NCI-H2029 treated with DMSO at 0.1 percent for 48 hours (cell line): ENCODE measurements around the gene RNF212.

ENCODE experiments used
- DNase-seq: peaks from one replicate; lab custom pipeline; 2025; lab: John Stamatoyannopoulos, UW

RNF212 gene

DNA sequence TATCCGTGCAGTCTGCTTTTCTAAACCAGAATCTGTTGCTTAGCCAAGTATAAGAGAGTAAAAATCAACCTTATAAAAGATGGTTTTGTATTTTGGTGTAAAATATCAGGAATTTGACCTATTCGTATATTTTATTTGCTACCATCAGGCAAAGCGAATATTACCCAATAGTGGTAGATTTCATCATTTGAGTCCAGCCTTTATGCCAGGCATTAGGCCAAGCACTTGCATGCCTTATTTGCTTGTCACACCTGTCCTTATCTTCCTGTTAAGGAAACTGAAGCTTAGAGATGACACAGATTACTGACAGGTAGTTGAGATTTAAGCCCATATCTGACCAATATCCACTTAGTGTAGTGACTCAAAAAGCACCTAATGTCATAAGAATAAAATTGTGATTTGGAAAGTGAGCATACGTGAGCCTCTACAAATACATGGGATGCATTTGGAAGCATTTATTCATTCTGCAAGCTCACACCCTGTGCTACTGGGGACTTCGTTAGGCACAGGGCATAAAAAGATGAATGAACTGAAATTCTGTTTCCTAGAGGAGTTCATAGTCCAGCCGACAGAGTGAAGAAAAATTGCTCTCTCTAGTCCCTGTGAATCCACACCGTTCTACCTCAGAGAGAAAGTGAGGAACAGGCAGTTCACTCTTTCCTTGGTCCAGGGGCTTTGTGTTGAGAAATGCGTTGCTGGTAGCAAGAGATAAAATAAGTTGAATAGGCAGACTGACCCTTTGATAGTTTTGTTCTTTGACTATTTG lies 2.3 kb upstream of the RNF212 start:
- DNase-seq = no peak

DNA sequence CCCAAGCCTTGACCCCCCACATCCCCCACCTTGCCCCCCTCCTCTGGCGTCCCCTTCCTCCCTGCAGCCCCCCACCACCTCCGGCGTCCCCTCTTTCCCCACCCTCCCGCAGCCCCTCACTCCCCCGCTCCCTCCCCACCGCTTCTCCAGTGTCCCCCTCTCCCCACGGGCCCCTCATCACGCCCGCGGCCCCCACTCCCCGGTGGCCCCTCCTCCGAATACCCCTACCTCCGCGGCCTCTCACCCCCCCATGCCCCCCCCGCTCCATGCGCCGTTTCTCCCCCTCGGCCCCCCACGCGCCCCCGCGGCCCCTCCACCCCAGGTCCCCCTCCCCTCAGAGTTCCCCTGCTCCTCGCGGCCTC lies 562 bp downstream of the RNF212 start:
- no peak for DNase-seq

DNA sequence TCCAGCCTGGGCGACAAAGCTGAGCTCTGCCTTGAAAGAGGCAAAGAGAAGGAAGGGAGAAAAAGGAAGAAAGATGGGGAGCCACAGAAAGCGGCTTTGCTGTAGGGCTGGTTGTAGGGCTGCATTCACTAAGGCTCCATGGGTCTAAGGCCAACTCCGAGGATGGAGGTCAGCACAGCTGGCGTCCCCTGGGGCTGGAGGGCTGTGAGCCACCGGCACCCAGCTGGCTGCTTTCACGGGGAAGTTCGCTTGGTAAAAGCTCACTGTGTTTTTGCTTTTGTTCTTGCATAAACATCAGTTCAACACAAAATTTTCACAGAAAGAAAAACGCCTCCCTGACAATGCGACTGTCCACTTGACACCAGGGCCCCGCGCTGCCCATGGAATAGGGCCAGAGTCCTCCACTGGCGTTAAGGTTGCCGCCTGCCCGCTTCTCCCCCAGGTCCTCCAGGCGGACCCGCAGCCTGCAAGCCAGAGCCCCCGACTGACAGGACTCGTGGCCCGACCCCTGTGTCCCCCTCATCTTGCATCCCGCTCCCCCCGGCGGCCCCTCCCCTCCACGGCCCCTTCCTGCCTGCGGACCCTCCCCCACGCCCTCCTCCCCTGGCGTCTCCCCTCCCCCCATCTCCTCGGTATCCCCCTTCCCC lies 1.1 kb downstream of the RNF212 start:
- no peak for DNase-seq

DNA sequence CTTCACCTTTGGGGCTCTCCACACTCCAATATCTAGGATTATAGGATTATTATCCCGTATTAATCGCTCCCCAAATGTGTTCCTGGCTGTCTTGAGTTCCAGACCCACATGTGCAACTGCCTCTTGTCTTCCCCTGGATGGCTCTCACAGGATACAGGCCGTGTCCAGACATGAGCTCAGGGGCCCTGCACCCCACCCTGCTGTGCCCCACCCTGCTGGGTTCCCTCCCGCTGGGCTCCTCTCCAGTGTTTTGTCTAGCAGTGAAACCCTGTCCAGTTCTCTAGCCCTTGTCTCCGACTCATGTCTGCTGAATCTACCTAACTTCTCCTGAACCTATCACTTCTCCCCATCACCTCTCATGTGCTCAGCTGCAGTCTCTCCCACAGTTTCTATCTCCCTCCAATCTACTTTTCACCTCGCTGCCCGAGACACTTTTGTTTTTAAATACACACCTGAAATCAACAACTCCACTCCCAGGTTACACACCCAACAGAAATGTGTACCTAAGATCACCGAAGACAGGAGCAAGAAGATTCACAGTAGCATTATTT lies 2.0 kb downstream of the RNF212 start:
- DNase-seq = no peak

DNA sequence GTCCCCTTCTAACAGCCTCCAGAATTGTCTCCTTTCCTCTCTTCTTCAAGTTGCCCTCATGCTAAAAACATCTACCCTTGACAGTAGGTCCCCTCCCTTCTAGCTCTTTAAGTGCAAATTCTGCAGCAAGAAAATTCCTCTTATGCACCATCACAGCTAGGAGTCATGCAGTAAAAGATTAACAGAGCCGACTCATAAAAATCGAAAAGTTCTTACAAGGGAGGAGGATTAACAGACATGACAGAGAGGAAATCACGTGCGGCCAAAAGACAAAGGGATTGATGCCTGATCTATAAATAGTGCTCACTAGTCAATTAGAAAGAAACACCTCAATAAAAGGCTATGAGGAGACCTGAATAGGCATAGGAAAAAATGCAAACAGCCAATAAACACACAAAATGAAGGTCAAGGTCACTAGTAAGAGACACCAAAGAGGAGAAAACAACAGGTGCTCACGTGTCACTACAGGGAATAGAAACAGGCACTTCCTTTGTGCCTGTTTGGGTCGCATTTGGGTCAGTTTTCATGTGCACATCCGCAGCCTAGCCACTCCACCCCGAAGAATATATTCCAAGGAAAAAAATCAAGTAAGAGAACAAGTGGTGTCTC lies 3.4 kb downstream of the RNF212 start:
- no peak for DNase-seq

DNA sequence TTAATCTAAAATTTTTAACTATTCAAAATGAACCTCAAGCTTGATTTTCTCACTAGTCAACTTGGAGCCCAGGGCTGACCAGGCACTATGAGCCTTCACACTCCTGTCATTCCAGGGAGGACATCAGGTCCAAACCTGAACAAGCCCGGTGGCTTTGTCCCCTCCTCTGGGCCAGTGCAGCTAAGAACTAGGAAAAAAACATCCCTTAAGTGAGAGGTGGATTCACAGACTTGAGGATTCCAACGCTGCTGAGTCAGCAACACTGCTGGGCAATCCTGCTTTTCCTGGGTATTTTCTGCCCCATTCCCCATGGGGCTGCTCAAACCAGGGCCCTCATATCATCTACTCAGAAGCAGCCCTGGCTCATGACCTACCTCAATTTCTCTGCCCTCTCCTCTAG lies 4.0 kb downstream of the RNF212 start:
- no peak for DNase-seq

DNA sequence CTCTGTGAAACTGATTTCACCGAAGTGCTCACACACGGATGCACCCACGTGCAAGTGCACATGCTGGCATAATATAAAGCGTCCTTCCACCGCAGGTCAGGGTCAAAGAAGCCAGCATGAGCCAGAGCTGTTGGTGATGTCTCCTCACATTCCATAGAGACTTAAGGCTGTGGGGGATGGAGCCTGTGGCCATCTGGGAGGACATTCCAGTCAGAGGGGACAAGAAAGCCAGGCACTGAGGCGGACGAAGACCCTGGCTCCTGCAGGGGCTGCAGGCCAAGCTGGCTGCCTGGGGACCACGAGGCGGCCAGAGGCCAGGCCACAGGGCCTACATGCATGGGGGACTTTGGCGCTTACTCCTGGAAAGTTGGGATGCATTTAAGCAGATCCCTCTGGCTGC lies 7.7 kb downstream of the RNF212 start:
- no peak for DNase-seq

DNA sequence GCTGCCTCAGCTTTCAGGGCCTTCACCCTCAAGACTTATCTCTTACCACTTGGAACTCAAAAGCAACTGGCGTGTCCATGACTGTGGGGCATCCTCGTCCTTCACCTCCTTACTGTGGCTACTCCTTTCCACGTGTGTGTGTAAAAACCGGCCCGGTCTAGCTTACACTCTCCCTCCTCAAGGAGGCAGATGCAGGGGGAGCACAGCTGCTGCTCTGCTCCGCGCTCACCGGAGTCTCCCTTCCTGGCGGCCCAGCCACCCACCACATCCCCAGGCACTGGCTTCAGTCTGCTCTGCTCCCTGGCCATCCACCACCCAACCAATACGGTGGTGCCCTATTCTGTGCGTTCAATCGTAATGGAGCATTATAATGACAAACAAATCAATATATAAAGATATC lies 8.3 kb downstream of the RNF212 start:
- DNase-seq = no peak

DNA sequence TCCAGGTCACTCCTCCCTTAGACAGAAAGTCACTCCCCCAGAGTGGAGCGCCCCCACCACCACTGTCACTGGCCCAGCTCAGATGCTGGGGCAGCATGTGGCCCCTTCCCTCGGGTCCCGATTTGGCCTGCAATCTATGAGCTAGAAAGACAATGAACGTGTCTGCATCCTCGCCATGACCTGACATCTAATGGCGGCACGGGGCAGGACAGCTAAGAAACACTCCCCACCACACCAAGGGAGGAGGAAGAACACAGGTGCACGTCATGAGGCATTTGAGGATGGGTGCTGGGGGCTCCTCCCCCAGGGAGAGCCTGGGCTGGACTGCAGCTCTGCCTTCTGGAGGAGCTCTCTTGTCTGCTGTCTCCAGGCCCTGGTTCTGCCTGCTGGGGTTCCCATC lies 8.7 kb downstream of the RNF212 start:
- DNase-seq = no peak

DNA sequence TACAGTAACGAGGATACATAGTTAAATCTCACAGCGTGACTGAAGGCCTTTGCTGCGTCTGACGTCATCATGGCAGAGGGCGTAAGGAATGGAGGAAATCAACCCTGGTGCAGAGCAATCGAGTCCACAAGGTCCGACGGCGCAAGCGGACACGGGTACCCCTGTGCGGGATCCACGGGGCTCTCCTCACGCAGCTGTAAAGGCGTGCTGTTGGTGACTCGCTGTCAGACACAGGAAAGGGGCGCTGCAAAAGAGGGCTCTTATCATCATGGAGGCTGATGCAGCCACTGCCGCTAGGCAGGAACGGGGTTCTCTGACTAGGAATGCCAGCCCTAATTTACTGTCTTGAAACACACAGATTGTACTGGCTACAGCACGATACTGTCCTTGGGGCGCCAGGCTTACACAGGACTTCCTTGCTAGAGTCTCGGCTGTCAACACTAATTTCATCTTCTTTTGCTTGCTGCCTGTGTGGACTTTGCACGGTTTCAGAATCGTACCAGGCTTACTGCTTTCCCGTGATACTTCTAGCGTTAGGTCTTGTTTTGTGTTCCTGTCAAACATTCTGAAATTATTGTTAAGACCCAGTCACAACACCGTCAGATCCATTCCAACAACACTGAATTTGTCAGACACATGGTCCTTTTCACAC lies 13.6 kb downstream of the RNF212 start:
- DNase-seq = no peak

DNA sequence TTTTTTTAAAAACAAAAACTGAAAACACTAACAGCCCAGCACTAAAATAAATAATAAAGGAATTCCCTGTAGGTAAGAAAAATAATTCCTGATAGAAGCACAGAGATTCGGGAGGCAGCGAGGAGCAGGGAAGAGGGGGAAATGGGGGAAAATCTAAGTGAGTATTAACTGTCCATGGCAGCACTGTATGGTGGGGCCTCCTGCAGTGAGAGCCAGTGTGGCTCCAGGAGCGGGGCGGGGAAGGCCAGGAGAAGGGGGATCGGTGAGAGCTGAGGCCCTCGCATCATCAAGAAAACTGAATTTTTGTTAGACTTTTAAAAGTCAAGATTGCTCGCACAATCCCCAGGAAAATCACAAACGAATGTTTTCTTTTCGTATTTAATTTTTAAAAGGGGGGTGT lies 14.1 kb downstream of the RNF212 start:
- no peak for DNase-seq

DNA sequence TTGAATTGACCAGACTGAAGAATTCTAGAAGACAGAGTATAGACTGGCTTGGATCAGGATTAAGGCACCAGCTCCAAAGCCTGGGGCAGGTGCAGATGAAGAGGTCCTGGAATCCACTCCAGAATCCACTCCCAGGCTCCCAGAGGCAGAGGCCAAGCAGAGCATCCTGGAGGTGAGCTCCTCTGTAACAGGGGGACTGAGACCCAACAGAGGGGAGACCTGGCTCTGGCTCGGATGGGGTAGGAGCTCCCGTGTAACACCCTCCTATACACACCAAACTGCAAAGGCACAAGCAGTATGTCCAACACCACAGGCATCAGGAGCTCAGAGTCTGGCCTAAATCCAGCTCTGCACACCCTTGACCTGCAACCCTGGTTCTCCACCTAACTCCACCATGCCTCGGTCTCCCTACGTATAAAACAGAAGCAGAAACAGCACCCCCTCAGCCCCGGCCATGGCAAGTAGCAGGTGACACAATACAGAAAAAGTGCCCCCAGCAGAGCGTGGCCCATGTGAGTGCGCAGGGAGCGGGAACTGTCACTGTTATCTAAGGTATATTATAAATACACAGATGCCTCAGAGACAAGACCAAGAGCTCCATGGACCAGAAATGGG lies 14.9 kb downstream of the RNF212 start:
- no peak for DNase-seq

DNA sequence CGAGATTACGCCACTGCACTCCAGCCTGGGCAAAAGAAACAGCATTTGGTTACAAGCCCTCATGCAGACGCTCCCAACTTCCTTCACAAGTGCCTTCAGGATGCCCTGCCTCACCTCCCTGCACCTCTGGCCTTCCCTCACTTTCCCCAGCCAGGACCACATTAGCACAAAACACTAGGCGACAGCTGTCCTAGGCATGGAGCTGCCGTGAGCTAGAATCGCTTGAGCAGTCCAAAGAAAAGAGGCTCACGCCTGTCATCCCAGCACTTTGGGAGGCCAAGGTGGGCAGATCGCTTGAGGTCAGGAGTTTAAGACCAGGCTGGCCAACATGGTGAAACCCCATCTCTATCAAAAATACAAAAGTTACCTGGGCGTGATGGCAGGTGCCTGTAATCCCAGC lies 15.8 kb downstream of the RNF212 start:
- no peak for DNase-seq

DNA sequence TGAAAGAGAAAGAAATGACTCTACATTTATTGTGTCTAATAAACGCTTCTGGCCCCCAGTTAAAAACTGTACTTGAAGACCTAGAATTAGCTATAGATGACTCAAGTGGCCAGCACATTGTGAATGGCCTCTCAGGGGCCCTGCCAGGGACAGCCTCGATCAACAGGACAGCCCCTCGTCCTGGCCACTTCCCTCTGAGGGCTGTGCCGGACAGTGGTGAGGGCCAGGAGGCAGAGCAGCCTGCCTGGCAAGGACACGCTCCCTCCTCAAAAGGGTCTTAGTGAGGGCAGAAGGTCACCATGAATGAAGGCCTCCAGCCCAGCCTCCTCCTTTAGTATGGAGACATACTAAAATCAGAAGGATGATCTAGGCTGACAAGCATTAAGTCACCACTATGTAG lies 16.5 kb downstream of the RNF212 start:
- DNase-seq = no peak

DNA sequence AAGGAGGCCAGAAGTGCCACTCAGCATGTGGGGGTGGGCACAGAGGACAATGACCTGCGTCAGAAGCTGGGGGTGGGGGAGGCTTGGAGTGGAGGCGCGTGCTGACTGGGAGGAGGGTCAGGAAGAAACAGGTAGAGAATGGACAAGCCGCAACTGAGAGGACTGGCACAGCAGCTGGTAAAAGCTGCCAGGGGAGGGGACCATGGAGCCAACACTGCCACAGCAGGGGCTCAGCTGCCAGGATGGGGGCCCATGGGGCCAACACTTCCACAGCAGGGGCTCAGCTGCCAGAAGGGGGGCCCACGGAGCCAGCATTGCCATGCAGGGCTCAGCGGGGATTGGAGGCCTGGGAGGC lies 19.1 kb downstream of the RNF212 start:
- no peak for DNase-seq

DNA sequence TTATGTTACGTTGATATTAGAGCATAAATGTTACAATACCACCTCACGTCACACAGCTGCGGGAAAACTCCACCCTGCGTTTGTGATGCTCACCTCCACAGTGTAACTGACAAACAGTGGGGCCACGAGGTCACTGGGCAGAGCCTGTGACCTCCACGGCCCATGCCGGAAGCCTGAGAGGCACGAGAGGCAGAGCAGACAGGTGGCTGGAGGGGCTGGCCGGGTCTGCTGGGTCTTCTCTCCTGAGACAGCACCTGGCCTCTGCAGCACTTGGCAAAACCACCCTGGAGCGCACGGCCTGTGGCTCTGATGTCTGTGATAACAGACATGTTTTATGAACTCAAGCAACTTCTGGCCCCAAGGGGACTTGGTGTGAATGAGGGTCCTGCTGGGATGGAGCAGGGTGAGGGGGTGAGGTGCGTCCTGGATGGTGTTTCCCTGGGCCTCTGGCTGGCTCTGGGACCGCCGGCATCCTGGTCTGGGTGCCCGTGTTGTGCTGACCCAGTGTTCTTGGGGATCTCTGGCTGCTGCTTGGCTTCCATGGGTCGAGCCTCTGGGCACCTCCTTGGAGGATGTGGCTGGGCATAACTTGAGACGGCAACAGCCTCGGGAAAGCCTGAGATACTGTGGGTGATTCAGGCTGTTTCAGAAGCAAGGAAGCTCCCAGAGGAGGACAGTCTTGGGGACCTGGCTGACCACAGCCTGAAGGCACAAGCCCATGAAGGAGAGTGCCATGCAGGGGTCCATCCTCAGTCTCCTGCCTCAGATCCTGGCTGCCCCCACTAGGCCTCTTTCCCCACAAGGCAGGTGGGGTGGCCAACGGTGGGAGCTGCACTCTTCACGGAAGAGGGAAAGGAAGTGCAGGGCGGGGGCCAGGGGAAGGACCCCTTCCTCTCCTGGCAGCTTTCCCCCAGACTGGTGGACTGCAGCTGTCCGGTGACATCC lies 19.7 kb downstream of the RNF212 start:
- DNase-seq = no peak

DNA sequence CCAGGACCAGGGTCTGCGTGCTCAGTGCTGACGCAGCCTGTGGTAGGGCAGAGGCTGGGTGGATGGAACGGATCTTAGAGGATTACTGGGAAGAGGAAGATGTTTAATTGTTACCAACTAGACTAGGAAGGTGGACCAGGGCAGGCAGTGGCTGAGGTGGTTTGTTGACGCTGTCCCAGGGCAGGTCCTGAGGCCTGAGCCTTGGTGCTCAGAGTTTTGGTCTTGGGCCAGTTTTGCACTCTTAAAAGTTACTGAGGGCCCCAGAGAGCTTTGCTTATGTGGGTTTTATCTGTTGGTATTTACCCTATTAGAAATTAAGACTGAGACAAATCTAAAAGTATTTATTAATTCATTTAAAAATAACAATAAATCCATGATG lies 20.4 kb downstream of the RNF212 start:
- no peak for DNase-seq

DNA sequence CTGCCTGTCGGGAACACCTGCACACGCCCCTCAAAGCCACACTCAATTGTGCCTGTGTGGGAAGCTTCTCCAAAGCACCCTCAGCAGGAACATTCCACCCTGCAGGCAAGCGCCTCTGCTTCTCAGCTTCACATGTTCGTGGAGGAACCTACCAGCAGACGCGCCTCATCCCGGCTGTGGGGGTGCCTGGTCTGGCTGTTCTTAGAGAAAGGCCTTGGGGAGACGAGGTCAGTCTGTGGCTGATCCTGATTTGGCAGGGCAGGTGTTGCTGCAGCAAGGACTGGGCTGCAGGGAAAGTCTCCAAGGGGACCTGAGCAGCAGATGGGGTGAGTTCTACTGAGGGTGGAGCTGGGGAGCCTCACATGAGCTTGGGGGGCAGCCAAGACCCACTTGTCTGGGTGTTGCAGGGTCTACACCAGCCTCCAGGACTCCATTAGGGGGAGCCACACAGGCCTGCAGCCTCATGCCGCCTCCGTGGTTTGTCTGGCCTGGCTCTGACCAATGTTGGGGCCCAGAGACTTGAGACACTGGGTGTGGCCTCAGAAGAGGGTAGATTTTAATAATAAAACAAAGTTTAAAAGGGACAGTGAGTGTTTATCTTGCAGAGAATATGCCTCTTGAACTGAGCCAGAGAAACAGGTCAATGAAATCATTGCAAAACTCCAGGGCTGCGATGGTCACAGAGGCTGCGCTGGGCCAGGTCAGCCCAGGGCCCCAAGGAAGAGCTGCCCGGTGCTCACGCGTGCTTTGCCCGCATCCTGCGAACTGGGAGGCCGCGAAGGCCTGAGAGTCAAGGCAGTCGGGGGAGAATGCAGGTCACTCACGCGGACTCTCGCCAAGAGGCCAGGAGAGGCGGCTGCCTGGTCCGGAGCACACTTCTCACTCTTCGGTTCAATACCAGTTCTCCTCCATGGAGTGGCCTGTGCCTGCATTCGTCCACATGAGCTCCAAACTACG lies 21.1 kb downstream of the RNF212 start:
- no peak for DNase-seq

DNA sequence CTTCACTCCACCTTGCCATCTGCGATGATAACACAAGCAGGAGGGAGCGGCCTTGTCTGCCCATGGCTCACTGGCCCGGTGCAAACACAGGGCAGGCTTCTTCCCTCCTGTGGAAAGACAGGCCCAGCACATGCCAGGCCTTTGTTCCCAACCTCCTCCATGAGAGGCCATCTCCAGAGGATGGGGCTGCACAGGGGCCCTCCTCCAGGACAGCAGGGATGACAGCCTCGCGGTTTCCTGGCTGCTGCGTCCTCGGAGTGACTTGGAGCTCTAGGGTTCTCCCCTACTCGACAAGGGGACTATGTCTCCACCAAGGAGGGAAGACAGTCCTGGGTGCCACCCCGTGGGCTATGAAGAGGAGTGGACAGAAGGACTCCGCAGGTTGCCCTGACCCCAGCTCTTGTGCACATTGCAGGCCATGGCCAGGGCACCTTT lies 21.8 kb downstream of the RNF212 start:
- DNase-seq = no peak
